OCI-LY3 (cell line): ENCODE data around the gene ELFN1.

Experiments used
- H2AFZ ChIP-seq: fragments of 200-600, 300-600 bp; shearing (Covaris generic); 2 replicates; pipeline ENCODE4 v1.6.0; 2014; ENCODE audit warnings: antibody characterized with exemption, low read depth, low read length
- H3K27ac ChIP-seq: fragments of 200-600, 300-600 bp; sonication (generic); 2 replicates; pipeline ENCODE4 v1.5.1; 2014; ENCODE audit warnings: mild to moderate bottlenecking, low read length, moderate library complexity, mixed read lengths
- H3K27me3 ChIP-seq: fragments of 200-600, 300-600 bp; sonication (generic); 2 replicates; pipeline ENCODE4 v1.6.1; 2014; ENCODE audit warnings: low read depth, low read length, mixed read lengths
- H3K36me3 ChIP-seq: fragments of 200-600, 300-600 bp; sonication (generic); replicated peaks from 2 replicates; pipeline ENCODE3; 2014; ENCODE audit warnings: low read depth, low read length, mixed read lengths
- H3K4me1 ChIP-seq: fragments of 300-600, 200-600 bp; sonication (generic); 2 replicates; pipeline ENCODE4 v1.6.1; 2014; ENCODE audit warnings: low read length, mixed read lengths
- H3K4me2 ChIP-seq: fragments of 200-600, 300-600 bp; sonication (generic); 2 replicates; pipeline ENCODE4 v1.6.1; 2014; ENCODE audit warnings: low read length, mixed read lengths
- H3K4me3 ChIP-seq: fragments of 300-600, 200-600 bp; sonication (generic); 2 replicates; pipeline ENCODE4 v1.5.1; 2014; ENCODE audit warnings: antibody characterized with exemption, mild to moderate bottlenecking, low read length, moderate library complexity
- H3K79me2 ChIP-seq: fragments of 300-600, 200-600 bp; shearing (Covaris generic); 2 replicates; pipeline ENCODE4 v1.6.1; 2014; ENCODE audit warnings: mild to moderate bottlenecking, low read length, mixed read lengths
- H3K9ac ChIP-seq: fragments of 300-600, 200-600 bp; shearing (Covaris generic); 2 replicates; pipeline ENCODE4 v1.6.0; 2014; ENCODE audit warnings: mild to moderate bottlenecking, low read length, moderate library complexity
- H3K9me3 ChIP-seq: fragments of 200-600, 300-600 bp; shearing (Covaris generic); 2 replicates; pipeline ENCODE4 v1.6.1; 2014; ENCODE audit warnings: low read length, mixed read lengths; ENCODE audit not compliant: insufficient read depth
- H4K20me1 ChIP-seq: fragments of 200-600, 300-600 bp; sonication (generic); 2 replicates; pipeline ENCODE4 v1.6.1; 2016; ENCODE audit warnings: low read length, mixed read lengths; ENCODE audit not compliant: insufficient read depth
- CTCF ChIP-seq: fragments of 200-600, 300-600 bp; sonication (generic); IDR thresholded peaks from 2 replicates; pipeline ENCODE4 v1.5.1; 2014; ENCODE audit warnings: antibody characterized with exemption, low read length, low read depth
- EZH2phosphoT487 ChIP-seq: fragments of 200-600 bp; shearing (Covaris generic); IDR thresholded peaks from 2 replicates; pipeline ENCODE4 v1.6.1; 2018; ENCODE audit warnings: antibody characterized with exemption, mixed run types, low read depth

Gene ELFN1

GRCh38 chr7:1775389-1775788 is 105.3 kb downstream of the ELFN1 start:
- no peak overlapping the region for H3K4me2 ChIP-seq
- H3K4me1 ChIP-seq, result no peaks in the 10 kb centered on the region
- no peaks in the 10 kb centered on the region for H3K27me3 ChIP-seq
- no peaks in the 10 kb centered on the region for H4K20me1 ChIP-seq
- H3K9me3 ChIP-seq, result no peaks in the 10 kb centered on the region
- no peak overlapping the region for H3K9ac ChIP-seq
- H3K79me2 ChIP-seq, result no peaks in the 10 kb centered on the region
- H3K4me3 ChIP-seq, result no peak overlapping the region
- no peaks in the 10 kb centered on the region for H3K36me3 ChIP-seq
- no peak overlapping the region for H3K27ac ChIP-seq
- TF ChIP-seq CTCF (no peak), EZH2phosphoT487 (no peak)
- H2AFZ ChIP-seq, result no peak overlapping the region

GRCh38 chr7:1777122-1777521 is 107.0 kb downstream of the ELFN1 start:
- Histone ChIP-seq H3K9me3 (no peaks in the 10 kb centered on the region), H3K27ac (no peak overlapping the region), H3K4me2 (no peak overlapping the region), H3K4me1 (no peaks in the 10 kb centered on the region), H2AFZ (no peak overlapping the region), H3K27me3 (no peaks in the 10 kb centered on the region), H3K36me3 (no peaks in the 10 kb centered on the region), H3K4me3 (no peak overlapping the region), H4K20me1 (no peaks in the 10 kb centered on the region), H3K9ac (no peak overlapping the region), H3K79me2 (no peaks in the 10 kb centered on the region)
- TF ChIP-seq CTCF (no peak), EZH2phosphoT487 (no peak)

GRCh38 chr7:1779445-1779844 is 109.4 kb downstream of the ELFN1 start:
- no peak overlapping the region for H3K9ac ChIP-seq
- no peak overlapping the region for H3K27ac ChIP-seq

GRCh38 chr7:1781369-1781768 is 111.3 kb downstream of the ELFN1 start:
- no peak overlapping the region for H3K4me2 ChIP-seq

More at GRCh38 chr7:1779445-1779844, 109.4 kb downstream of the ELFN1 start:
- H3K9me3 ChIP-seq, result no peaks in the 10 kb centered on the region
- H3K4me2 ChIP-seq, result no peak overlapping the region
- no peaks in the 10 kb centered on the region for H3K27me3 ChIP-seq
- no peaks in the 10 kb centered on the region for H3K79me2 ChIP-seq
- H3K4me1 ChIP-seq, result no peaks in the 10 kb centered on the region
- no peak overlapping the region for H2AFZ ChIP-seq
- no peak overlapping the region for H3K4me3 ChIP-seq
- TF ChIP-seq CTCF (no peak), EZH2phosphoT487 (no peak)
- no peaks in the 10 kb centered on the region for H3K36me3 ChIP-seq
- H4K20me1 ChIP-seq, result no peaks in the 10 kb centered on the region

GRCh38 chr7:1785839-1786238 is 115.8 kb downstream of the ELFN1 start:
- Histone ChIP-seq H3K9ac (no peak overlapping the region), H3K36me3 (no peaks in the 10 kb centered on the region), H3K9me3 (no peaks in the 10 kb centered on the region), H4K20me1 (no peaks in the 10 kb centered on the region), H3K27me3 (no peaks in the 10 kb centered on the region), H3K4me1 (no peaks in the 10 kb centered on the region), H3K27ac (no peak overlapping the region), H3K4me3 (no peak overlapping the region), H2AFZ (no peak overlapping the region), H3K79me2 (no peaks in the 10 kb centered on the region), H3K4me2 (no peak overlapping the region)
- TF ChIP-seq CTCF (no peak), EZH2phosphoT487 (no peak)

More at GRCh38 chr7:1781369-1781768, 111.3 kb downstream of the ELFN1 start:
- Histone ChIP-seq H3K9me3 (no peaks in the 10 kb centered on the region), H3K4me3 (no peak overlapping the region), H2AFZ (no peak overlapping the region), H3K9ac (no peak overlapping the region), H3K27ac (no peak overlapping the region), H3K4me1 (no peaks in the 10 kb centered on the region), H3K79me2 (no peaks in the 10 kb centered on the region), H3K27me3 (no peaks in the 10 kb centered on the region), H3K36me3 (no peaks in the 10 kb centered on the region), H4K20me1 (no peaks in the 10 kb centered on the region)
- no peak for TF ChIP-seq EZH2phosphoT487
